ENCODE data around the gene ZNF554. TPM values are rescaled to one million over a fixed set of nuclear protein-coding genes. Genes with fewer than 3 reads are reported as not detected.

Gene ZNF554
- total RNA-seq, 3 donors from 2014 or later (not counting 1 experiment from before 2014, with no cell fraction given) = 3.4 to 5.6 (median 3.7) TPM

- TF ChIP-seq CTCF (IDR thresholded peaks at IDR 0.05) = no peak
- Mint-ChIP-seq H3K9me3 (no peaks in the 10 kb centered on the region), H3K4me3 (no peak overlapping the region), H3K36me3 (no peaks in the 10 kb centered on the region), H3K27ac (no peak overlapping the region), H3K27me3 (ENCODE audit: low read depth in 2 of 2) (no peaks in the 10 kb centered on the region), H3K4me1 (peaks cover 7 to 11% of the 10 kb centered on the region in 2 donors)
- ATAC-seq = no peak
- no peaks in the 10 kb centered on the region for H3K9me3 ChIP-seq (ENCODE audit: control insufficient read depth, insufficient read depth, low read length)
- peaks cover 15% of the 10 kb centered on the region for H3K36me3 ChIP-seq (ENCODE audit: control insufficient read depth, insufficient read depth, low read length)
- intact Hi-C loops (cut with micrococcal nuclease) = no loop called here
- H3K27me3 ChIP-seq (ENCODE audit: control insufficient read depth, insufficient read depth, low read length) = no peaks in the 10 kb centered on the region
- DNase-seq = no peak
- no peak overlapping the region for H3K4me3 ChIP-seq (ENCODE audit: low read length)
- 94% methylated on average over 23 of the region's 23 CpGs for WGBS (ENCODE audit: insufficient coverage)
- H3K27ac ChIP-seq (ENCODE audit: low read length) = no peak overlapping the region
- H3K4me1 ChIP-seq (ENCODE audit: control insufficient read depth, insufficient read depth, low read length) = no peaks in the 10 kb centered on the region
Observed at GRCh38 chr19:2805991-2806649, 13.5 kb upstream of the ZNF554 start.

GRCh38 chr19:2806736-2807378 is 12.8 kb upstream of the ZNF554 start:
- H3K4me1 Mint-ChIP-seq = peaks cover 7 to 11% of the 10 kb centered on the region in 2 donors
- no peaks in the 10 kb centered on the region for H3K36me3 Mint-ChIP-seq
- no peak overlapping the region for H3K27ac ChIP-seq (ENCODE audit: low read length)
- intact Hi-C loops (cut with micrococcal nuclease) = no loop called here
- H3K4me3 ChIP-seq (ENCODE audit: low read length) = no peak overlapping the region
- H3K36me3 ChIP-seq (ENCODE audit: control insufficient read depth, insufficient read depth, low read length) = peaks cover 15% of the 10 kb centered on the region
- H3K4me3 Mint-ChIP-seq = no peak overlapping the region
- H3K27me3 Mint-ChIP-seq (ENCODE audit: low read depth in 2 of 2) = no peaks in the 10 kb centered on the region
- H3K9me3 Mint-ChIP-seq = no peaks in the 10 kb centered on the region
- H3K9me3 ChIP-seq (ENCODE audit: control insufficient read depth, insufficient read depth, low read length) = no peaks in the 10 kb centered on the region
- no peak for TF ChIP-seq CTCF (IDR thresholded peaks at IDR 0.05)
- ATAC-seq (no peak), DNase-seq (no peak)
- no peaks in the 10 kb centered on the region for H3K4me1 ChIP-seq (ENCODE audit: control insufficient read depth, insufficient read depth, low read length)
- 98% methylated on average over 34 of the region's 34 CpGs for WGBS (ENCODE audit: insufficient coverage)
- no peaks in the 10 kb centered on the region for H3K27me3 ChIP-seq (ENCODE audit: control insufficient read depth, insufficient read depth, low read length)
- H3K27ac Mint-ChIP-seq = no peak overlapping the region

GRCh38 chr19:2807379-2808128 is 12.1 kb upstream of the ZNF554 start:
- H3K9me3 Mint-ChIP-seq = no peaks in the 10 kb centered on the region
- Histone ChIP-seq H3K27me3 (ENCODE audit: control insufficient read depth, insufficient read depth, low read length) (no peaks in the 10 kb centered on the region), H3K27ac (ENCODE audit: low read length) (no peak overlapping the region), H3K4me1 (ENCODE audit: control insufficient read depth, insufficient read depth, low read length) (no peaks in the 10 kb centered on the region), H3K36me3 (ENCODE audit: control insufficient read depth, insufficient read depth, low read length) (peaks cover 15% of the 10 kb centered on the region), H3K9me3 (ENCODE audit: control insufficient read depth, insufficient read depth, low read length) (no peaks in the 10 kb centered on the region), H3K4me3 (ENCODE audit: low read length) (no peak overlapping the region)
- no peaks in the 10 kb centered on the region for H3K36me3 Mint-ChIP-seq
- 98% methylated on average over 56 of the region's 56 CpGs for WGBS (ENCODE audit: insufficient coverage)
- peaks cover 5 to 9% of the 10 kb centered on the region in 2 donors for H3K4me1 Mint-ChIP-seq
- no peak for TF ChIP-seq CTCF (IDR thresholded peaks at IDR 0.05)
- H3K27me3 Mint-ChIP-seq (ENCODE audit: low read depth in 2 of 2) = no peaks in the 10 kb centered on the region
- DNase-seq = no peak
- intact Hi-C loops (cut with micrococcal nuclease) = no loop called here
- no peak overlapping the region for H3K27ac Mint-ChIP-seq
- H3K4me3 Mint-ChIP-seq = no peak overlapping the region
- ATAC-seq = no peak
